Peyer's patch (tissue), 4 donors: Measurements from ENCODE around the gene DEAF1.
"Not testable (repeated sequence)": the region's sequence is repeated elsewhere in the genome, so short reads cannot be mapped to it uniquely, and the experiment has no call there.

ENCODE experiments used
- CTCF ChIP-seq, 6 experiments: fragments of 450-650 bp in 4 of 6; fragments of 200-600 bp in 2 of 6; sonication (generic) in 1 of 6; IDR thresholded peaks; one replicate each; pipeline ENCODE4 v1.5.1; 2017 to 2019; ENCODE audit warnings: antibody characterized with exemption in 6 of 6, mild to moderate bottlenecking in 3 of 6, moderate library complexity in 1 of 6
- POLR2A ChIP-seq, 2 donors: fragments of 450-650 bp; IDR thresholded peaks; one replicate each; pipeline ENCODE4 v1.5.1; 2017; ENCODE audit warnings: antibody characterized with exemption in 2 of 2, mild to moderate bottlenecking in 2 of 2, moderate library complexity in 2 of 2

GRCh38 chr11:654444-654843, 40.6 kb downstream of the DEAF1 start:
- TF ChIP-seq POLR2A, CTCF (IDR thresholded peaks at IDR 0.05): not testable (repeated sequence)
